ENCODE data around the gene HYAL2. TPM values are rescaled to one million over a fixed set of nuclear protein-coding genes. Genes with fewer than 3 reads are reported as not detected.

HYAL2 gene
- total RNA-seq, 4 donors from 2014 or later: 37.4 to 114 (median 97.2) TPM

DNA sequence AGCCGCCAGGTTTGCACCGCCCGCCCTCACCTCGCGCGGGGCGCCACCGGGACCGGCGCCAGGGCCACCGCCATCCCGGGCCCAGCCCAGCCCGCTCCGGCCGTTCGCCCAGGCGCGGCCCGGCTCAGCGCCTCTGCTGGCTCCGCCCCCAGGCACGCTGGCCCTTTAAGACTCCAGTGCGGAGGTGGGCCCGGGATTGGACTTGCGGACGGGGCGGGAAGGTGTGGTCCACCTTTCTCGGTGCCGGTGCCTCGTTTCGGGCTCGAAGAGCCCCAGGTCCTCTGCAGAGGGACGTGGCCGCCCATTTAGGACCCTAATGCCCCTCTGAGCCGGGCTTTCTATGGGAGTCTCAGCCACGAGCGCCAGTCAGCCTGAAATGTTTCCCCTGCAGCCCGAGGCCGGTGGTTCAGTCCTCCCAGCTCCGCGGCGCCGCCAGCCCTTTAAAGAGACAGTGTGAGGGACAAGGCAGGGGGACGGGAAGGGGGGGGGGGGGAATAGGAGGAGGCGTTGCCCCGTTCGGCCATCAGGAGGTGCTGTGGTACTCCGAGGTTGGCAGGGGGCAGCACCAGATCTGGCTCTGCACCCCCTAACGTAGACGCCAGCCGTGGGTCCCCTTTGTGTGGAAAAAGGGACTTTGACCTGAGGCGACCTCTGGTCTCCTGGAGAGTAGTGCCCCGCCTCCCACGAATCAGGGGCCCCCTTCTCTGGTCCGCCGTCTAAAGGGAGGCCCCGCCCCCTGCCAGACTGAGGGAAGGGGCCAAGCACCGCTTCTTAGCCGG is 1.0 kb downstream of the HYAL2 start:
- peak overlapping the region; percentile 93 to 95 (median 93) for H3K27ac ChIP-seq (replicated peaks in 1 of 4)
- TF ChIP-seq POLR2AphosphoS5 (IDR thresholded peaks at IDR 0.05): peak in 1 of 2 donors; percentile 58
- TF ChIP-seq, protein P1, sequence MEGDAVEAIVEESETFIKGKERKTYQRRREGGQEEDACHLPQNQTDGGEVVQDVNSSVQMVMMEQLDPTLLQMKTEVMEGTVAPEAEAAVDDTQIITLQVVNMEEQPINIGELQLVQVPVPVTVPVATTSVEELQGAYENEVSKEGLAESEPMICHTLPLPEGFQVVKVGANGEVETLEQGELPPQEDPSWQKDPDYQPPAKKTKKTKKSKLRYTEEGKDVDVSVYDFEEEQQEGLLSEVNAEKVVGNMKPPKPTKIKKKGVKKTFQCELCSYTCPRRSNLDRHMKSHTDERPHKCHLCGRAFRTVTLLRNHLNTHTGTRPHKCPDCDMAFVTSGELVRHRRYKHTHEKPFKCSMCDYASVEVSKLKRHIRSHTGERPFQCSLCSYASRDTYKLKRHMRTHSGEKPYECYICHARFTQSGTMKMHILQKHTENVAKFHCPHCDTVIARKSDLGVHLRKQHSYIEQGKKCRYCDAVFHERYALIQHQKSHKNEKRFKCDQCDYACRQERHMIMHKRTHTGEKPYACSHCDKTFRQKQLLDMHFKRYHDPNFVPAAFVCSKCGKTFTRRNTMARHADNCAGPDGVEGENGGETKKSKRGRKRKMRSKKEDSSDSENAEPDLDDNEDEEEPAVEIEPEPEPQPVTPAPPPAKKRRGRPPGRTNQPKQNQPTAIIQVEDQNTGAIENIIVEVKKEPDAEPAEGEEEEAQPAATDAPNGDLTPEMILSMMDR (IDR thresholded peaks at IDR 0.05): peak; percentile 40 to 64 (median 48)
- no peak for TF ChIP-seq POLR2A (IDR thresholded peaks at IDR 0.05; ENCODE audit: low read depth)
- TF ChIP-seq EP300 (IDR thresholded peaks at IDR 0.05): no peak
- peak overlapping the region; percentile 72 to 88 (median 84) for H3K4me3 ChIP-seq
- H3K36me3 ChIP-seq: peaks cover 10 to 59% (median 52%) of the 10 kb centered on the region in 4 donors
- H3K27me3 ChIP-seq: no peaks in the 10 kb centered on the region
- peaks cover 56 to 91% (median 84%) of the 10 kb centered on the region in 4 donors for H3K4me1 ChIP-seq
- 10% methylated on average over 7 of the region's 59 CpGs for WGBS
- intact Hi-C loops (cut with DNase I): no loop called here
- DNase-seq (ENCODE audit: extremely low spot score): peak; percentile 97
- H3K9me3 ChIP-seq: no peaks in the 10 kb centered on the region

DNA sequence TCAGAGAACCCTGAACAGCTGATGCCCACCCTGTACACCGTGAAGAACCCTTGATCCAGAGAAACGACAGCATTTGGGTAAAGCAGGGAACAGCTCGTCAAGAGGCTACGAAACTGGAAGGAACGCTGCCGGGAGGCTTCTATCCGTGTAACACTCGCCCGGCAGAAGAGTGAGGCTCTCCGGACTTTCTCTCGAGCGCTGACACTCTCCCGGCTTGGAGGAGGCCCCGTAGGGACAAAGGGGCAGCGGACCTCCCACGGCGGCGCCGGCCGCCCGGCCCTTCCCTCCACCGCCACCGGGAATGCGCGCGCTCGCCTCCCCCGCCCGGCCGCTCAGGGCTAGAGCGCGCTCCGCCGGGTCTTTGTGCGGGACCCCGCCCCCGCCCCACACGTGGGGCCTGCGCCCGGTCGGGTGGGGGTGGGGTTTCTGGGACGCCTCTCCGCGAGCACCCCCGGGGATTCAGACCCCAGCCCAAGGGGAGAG is 1.7 kb downstream of the HYAL2 start:
- TF ChIP-seq, protein P1 (IDR thresholded peaks at IDR 0.05): no peak
- TF ChIP-seq POLR2AphosphoS5 (IDR thresholded peaks at IDR 0.05): peak in 1 of 2 donors; percentile 47
- H3K9me3 ChIP-seq: no peaks in the 10 kb centered on the region
- H3K36me3 ChIP-seq: peaks cover 4 to 61% (median 52%) of the 10 kb centered on the region in 4 donors
- H3K27ac ChIP-seq (replicated peaks in 1 of 4): peak overlapping the region; percentile 93 to 95 (median 93)
- peak overlapping the region; percentile 72 to 88 (median 84) for H3K4me3 ChIP-seq
- intact Hi-C loops (cut with DNase I): no loop called here
- no peak for DNase-seq (ENCODE audit: extremely low spot score)
- 0% methylated on average over 17 of the region's 45 CpGs for WGBS
- no peaks in the 10 kb centered on the region for H3K27me3 ChIP-seq
- H3K4me1 ChIP-seq: peaks cover 56 to 90% (median 83%) of the 10 kb centered on the region in 4 donors

DNA sequence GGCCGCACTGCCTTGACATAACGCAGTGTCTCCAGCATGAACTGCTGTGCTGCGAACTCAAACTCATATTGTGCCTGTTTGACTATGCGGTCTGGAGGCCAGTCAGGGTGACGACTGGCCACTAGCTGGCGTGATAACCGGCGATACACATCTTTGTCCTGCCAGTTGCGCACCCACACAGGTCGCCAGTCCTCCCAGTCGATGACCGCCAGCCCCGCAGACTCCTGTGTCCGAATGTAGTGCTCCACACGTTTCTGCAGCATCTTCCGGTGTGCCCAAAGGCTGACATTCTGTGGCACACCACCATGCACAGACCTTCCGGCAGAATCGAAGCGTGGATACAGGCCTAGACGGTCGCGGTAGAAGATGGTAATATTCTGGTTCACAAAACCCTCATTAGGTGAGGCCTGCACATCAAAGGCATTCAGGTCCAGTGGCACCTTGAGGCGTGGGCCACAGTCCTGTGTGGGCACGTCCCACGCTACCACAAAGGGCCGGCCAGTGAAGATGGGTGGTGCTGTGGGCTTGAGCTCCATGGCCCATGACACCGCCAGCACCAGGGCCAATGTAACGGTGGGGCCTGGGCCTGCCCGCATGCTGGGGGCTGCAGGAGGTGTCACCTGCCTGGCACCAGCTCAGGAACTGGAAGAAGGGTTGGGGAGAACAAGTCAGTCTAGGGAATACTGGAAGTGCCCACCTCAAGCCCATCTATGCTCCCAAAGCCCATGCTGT is 2.5 kb downstream of the HYAL2 start:
- H3K4me3 ChIP-seq: peak overlapping the region; percentile 72 to 88 (median 84)
- TF ChIP-seq EP300 (IDR thresholded peaks at IDR 0.05) (no peak), POLR2AphosphoS5 (IDR thresholded peaks at IDR 0.05) (no peak), POLR2A (IDR thresholded peaks at IDR 0.05; ENCODE audit: low read depth) (no peak)
- TF ChIP-seq, protein P1 (IDR thresholded peaks at IDR 0.05): no peak
- H3K4me1 ChIP-seq: peaks cover 56 to 81% (median 76%) of the 10 kb centered on the region in 4 donors
- no peak for DNase-seq (ENCODE audit: extremely low spot score)
- WGBS: 79% methylated on average over 12 of the region's 29 CpGs
- peaks cover 0 to 61% (median 49%) of the 10 kb centered on the region in 4 donors for H3K36me3 ChIP-seq
- intact Hi-C loops (cut with DNase I): no loop called here
- H3K27ac ChIP-seq (replicated peaks in 1 of 4): peak overlapping the region; percentile 93 to 95 (median 93)
- H3K27me3 ChIP-seq: no peaks in the 10 kb centered on the region
- no peaks in the 10 kb centered on the region for H3K9me3 ChIP-seq

DNA sequence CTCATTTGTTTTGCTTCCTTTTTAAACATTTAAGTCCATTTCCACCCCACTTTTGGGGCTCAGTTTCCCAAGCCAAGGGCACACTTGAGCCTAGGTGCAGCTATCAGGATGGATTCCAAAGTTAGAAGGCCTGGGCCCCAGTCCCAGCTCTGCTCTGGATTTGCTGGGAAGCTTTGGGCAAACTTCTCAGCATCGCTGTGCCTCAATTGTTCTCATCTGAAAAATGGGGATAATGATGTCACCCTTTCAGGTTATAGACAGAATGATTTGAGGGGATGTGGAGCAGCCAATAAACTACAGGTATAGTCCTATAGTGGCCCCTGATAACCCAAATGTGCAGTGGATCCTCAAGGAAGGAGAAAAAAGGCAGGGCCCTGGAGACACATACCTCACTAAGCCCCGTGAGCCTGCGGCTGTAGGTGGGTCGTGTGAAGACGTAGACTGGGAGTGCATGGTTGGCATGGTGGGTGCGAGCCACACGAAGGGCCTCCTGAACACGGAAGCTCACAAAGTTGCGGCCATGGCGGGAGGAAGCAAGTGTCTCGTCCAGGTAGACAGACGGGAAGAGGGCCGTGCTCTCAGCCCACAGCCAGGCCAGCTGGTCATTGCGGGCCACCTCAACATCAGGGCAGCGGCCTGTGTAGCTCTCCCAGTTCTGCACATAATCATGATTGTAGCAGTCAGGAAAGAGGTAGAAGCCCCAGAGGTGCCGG is 3.2 kb downstream of the HYAL2 start:
- no peak for DNase-seq (ENCODE audit: extremely low spot score)
- no peaks in the 10 kb centered on the region for H3K9me3 ChIP-seq
- peaks cover 49 to 82% (median 70%) of the 10 kb centered on the region in 4 donors for H3K4me1 ChIP-seq
- H3K27ac ChIP-seq (replicated peaks in 1 of 4): peak overlapping the region in 3 of 4 donors; percentile 16 to 48 (median 22)
- 87% methylated on average over 14 of the region's 16 CpGs for WGBS
- H3K27me3 ChIP-seq: no peaks in the 10 kb centered on the region
- intact Hi-C loops (cut with DNase I): no loop called here
- TF ChIP-seq POLR2AphosphoS5 (IDR thresholded peaks at IDR 0.05) (no peak), POLR2A (IDR thresholded peaks at IDR 0.05; ENCODE audit: low read depth) (no peak), EP300 (IDR thresholded peaks at IDR 0.05) (no peak)
- TF ChIP-seq, protein P1 (IDR thresholded peaks at IDR 0.05): no peak
- peak overlapping the region; percentile 72 to 88 (median 84) for H3K4me3 ChIP-seq
- H3K36me3 ChIP-seq: peaks cover 0 to 64% (median 50%) of the 10 kb centered on the region in 4 donors
